Mucosa of stomach (tissue), 1 donor: Measurements from ENCODE around the gene FH.

ENCODE experiments used
- H3K27me3 ChIP-seq: one replicate; pipeline ENCODE4 v1.7.0; 2013; ENCODE audit warnings: mild to moderate bottlenecking, low read length; ENCODE audit not compliant: control insufficient read depth, insufficient read depth
- H3K36me3 ChIP-seq: one replicate; pipeline ENCODE4 v1.7.0; 2013; ENCODE audit warnings: low read length; ENCODE audit not compliant: control insufficient read depth, insufficient read depth
- H3K4me1 ChIP-seq: one replicate; pipeline ENCODE4 v1.7.0; 2013; ENCODE audit warnings: mild to moderate bottlenecking, low read length; ENCODE audit not compliant: control insufficient read depth, insufficient read depth
- H3K4me3 ChIP-seq: one replicate; pipeline ENCODE4 v1.7.0; 2013; ENCODE audit warnings: low read length
- H3K9ac ChIP-seq: one replicate; pipeline ENCODE4 v1.7.0; 2013; ENCODE audit warnings: mild to moderate bottlenecking, low read length, moderate library complexity
- H3K9me3 ChIP-seq: one replicate; pipeline ENCODE4 v1.7.0; 2013; ENCODE audit warnings: mild to moderate bottlenecking, low read length, moderate library complexity; ENCODE audit not compliant: control insufficient read depth
- donor health status: Pancreatic carcinoma.

The FH gene

GRCh38 chr1:241513378-241513777 is 6.2 kb downstream of the FH start:
- H3K9ac ChIP-seq = no peak overlapping the region
- no peaks in the 10 kb centered on the region for H3K36me3 ChIP-seq
- H3K27me3 ChIP-seq = no peaks in the 10 kb centered on the region
- H3K4me3 ChIP-seq = no peak overlapping the region
- no peaks in the 10 kb centered on the region for H3K9me3 ChIP-seq
- H3K4me1 ChIP-seq = peaks cover 4% of the 10 kb centered on the region

DNA sequence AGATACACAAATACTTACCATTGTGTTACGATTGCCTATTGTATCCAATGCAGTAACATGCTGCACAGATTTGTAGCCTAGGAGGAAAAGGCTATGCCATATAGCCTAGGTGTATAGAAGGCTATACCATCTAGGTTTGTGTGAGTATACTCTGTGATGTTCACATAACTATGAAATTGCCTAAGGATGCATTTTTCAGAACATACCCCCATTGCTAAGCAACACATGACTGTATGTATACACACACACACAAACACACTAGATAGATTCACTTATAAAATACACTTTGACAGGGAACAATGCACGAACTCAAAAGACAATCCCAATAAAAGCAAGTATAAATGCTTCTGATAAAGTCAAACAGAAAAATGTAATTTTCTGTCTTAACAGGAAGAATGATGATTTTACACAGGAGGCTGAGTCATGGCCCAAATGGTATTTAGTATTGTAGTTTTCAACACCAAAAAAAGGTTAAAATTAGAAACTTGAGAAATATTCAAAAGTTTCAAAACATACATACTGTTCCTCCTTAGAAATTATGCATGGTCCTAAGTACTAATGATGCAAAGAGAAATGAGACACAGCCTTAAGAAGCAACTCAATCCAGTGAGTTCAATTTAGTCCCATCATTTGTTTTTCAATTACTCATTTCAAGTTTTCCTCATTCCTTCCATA is 12.2 kb downstream of the FH start:
- H3K9ac ChIP-seq = no peak overlapping the region
- no peaks in the 10 kb centered on the region for H3K9me3 ChIP-seq
- no peaks in the 10 kb centered on the region for H3K27me3 ChIP-seq
- H3K4me1 ChIP-seq = no peaks in the 10 kb centered on the region
- H3K36me3 ChIP-seq = no peaks in the 10 kb centered on the region
- no peak overlapping the region for H3K4me3 ChIP-seq

- Histone ChIP-seq H3K9me3 (no peaks in the 10 kb centered on the region), H3K36me3 (no peaks in the 10 kb centered on the region), H3K4me3 (no peak overlapping the region), H3K9ac (no peak overlapping the region), H3K4me1 (no peaks in the 10 kb centered on the region), H3K27me3 (no peaks in the 10 kb centered on the region)
These were observed 16.1 kb downstream of the FH start for GRCh38 chr1:241503444-241503843.

DNA sequence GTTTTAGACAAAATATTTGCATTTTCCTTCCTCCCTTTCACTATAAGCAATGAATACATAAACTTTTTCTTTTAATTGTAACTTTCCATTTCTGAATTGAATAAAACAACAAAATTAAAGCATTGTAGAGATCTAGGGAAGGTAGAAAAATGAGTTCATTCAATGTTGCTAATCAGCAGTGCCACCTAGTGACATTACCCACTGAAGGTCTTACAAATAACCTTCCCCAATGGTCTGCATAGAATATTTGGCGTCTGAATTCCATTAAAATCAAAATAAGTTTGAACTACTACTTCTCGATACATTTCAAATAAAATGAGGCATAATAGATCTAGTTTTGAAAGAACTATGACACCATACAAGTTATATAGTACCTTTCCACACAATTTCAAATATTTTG is 19.6 kb downstream of the FH start:
- Histone ChIP-seq H3K4me3 (no peak overlapping the region), H3K27me3 (no peaks in the 10 kb centered on the region), H3K4me1 (no peaks in the 10 kb centered on the region), H3K9me3 (no peaks in the 10 kb centered on the region), H3K36me3 (no peaks in the 10 kb centered on the region), H3K9ac (no peak overlapping the region)

DNA sequence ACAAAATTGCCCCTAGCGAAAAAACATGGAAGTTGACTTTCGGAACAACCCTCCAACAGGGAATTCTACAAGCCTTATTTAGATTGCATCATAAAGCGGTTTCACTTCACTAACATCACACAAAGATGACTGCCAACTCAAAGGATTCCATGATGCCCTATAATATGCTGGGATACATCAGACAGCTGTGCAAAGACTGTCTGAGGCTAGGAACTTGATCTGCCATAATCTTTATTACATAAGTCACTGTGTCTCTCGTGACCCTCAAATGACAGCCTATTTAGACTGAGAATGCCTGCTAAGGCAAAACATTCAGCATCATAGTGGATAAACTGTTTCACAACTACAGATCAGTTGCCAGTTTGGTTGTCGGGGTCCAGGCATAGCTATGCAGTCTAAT is 23.8 kb downstream of the FH start:
- Histone ChIP-seq H3K9ac (no peak overlapping the region), H3K4me3 (no peak overlapping the region), H3K9me3 (no peaks in the 10 kb centered on the region), H3K27me3 (no peaks in the 10 kb centered on the region), H3K4me1 (no peaks in the 10 kb centered on the region), H3K36me3 (no peaks in the 10 kb centered on the region)

DNA sequence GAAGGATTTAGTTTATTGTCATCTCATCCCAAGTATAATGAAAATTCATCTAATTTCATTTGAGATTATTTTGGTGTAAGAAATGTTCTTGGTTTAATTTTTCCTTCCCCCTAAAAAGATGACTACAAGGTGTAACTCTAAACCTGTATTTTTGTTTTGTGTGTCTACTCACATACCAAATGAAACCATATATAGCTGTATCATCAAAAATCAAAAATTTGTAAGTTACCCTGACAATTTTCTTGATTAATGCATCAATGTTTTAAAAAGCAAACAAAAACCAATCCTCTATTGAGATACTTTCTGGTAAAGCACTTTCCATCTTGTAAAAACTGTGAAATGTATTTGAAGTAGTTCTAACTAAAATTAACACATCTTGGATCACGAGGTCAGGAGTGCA is 30.8 kb downstream of the FH start:
- H3K4me3 ChIP-seq = no peak overlapping the region
- no peaks in the 10 kb centered on the region for H3K9me3 ChIP-seq
- H3K9ac ChIP-seq = no peak overlapping the region
- no peaks in the 10 kb centered on the region for H3K4me1 ChIP-seq
- no peaks in the 10 kb centered on the region for H3K36me3 ChIP-seq
- H3K27me3 ChIP-seq = no peaks in the 10 kb centered on the region

- Histone ChIP-seq H3K27me3 (no peaks in the 10 kb centered on the region), H3K4me3 (no peak overlapping the region), H3K9ac (no peak overlapping the region), H3K4me1 (no peaks in the 10 kb centered on the region), H3K36me3 (no peaks in the 10 kb centered on the region), H3K9me3 (no peaks in the 10 kb centered on the region)
These were observed 34.0 kb downstream of the FH start for GRCh38 chr1:241485554-241485992.

DNA sequence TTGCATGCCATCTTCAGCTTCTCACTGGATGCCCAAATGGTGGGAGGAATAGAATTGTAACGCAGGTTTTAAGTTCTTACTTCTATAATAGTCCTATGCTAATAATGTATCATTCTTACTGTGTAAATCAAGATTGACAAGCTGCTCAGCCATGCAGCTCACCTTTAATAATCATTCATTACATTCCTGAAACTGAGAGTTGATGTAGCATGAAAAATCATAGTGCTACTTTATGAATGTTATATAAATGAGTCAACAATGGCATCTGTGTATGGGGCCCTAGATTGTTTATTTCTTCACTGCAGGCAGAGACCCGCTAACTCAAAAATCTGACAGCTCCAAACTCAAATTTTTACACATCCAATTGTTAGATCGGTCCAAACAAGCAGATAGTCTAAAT is 34.4 kb downstream of the FH start:
- Histone ChIP-seq H3K9ac (no peak overlapping the region), H3K4me3 (no peak overlapping the region), H3K4me1 (no peaks in the 10 kb centered on the region), H3K9me3 (no peaks in the 10 kb centered on the region), H3K27me3 (no peaks in the 10 kb centered on the region), H3K36me3 (no peaks in the 10 kb centered on the region)

DNA sequence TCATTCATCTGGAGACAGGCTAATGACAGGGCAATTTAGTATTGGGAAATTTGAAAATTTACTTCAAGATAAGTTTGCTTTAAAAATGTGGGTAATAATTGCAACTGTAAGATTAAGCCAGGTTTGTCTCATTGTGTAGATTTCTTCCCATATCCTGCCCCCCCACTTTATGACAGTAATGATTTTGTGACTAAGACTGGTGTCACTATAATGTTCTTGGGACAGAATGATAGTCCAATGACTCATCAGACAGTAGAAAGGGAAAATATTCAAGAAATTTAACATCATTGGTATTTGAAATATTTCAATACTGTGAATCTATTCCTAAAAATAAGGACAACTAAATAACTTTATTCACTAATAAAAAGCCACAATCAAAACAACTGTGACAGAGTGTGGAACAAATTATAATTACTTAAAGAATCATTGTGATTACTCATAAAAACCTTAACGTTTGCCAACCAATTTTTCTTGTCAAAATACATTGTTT is 36.7 kb downstream of the FH start:
- H3K4me3 ChIP-seq = no peak overlapping the region
- no peaks in the 10 kb centered on the region for H3K9me3 ChIP-seq
- no peaks in the 10 kb centered on the region for H3K27me3 ChIP-seq
- no peak overlapping the region for H3K9ac ChIP-seq
- no peaks in the 10 kb centered on the region for H3K4me1 ChIP-seq
- no peaks in the 10 kb centered on the region for H3K36me3 ChIP-seq

- no peaks in the 10 kb centered on the region for H3K9me3 ChIP-seq
- H3K4me3 ChIP-seq = no peak overlapping the region
- no peak overlapping the region for H3K9ac ChIP-seq
- H3K36me3 ChIP-seq = no peaks in the 10 kb centered on the region
- H3K4me1 ChIP-seq = no peaks in the 10 kb centered on the region
- H3K27me3 ChIP-seq = no peaks in the 10 kb centered on the region
These were observed 40.3 kb downstream of the FH start for GRCh38 chr1:241479294-241479693.

GRCh38 chr1:241475671-241476070 is 43.9 kb downstream of the FH start:
- Histone ChIP-seq H3K9me3 (no peaks in the 10 kb centered on the region), H3K4me3 (no peak overlapping the region), H3K36me3 (no peaks in the 10 kb centered on the region), H3K9ac (no peak overlapping the region), H3K27me3 (no peaks in the 10 kb centered on the region), H3K4me1 (no peaks in the 10 kb centered on the region)

GRCh38 chr1:241473026-241473425 is 46.5 kb downstream of the FH start:
- Histone ChIP-seq H3K9ac (no peak overlapping the region), H3K27me3 (no peaks in the 10 kb centered on the region), H3K36me3 (no peaks in the 10 kb centered on the region), H3K9me3 (no peaks in the 10 kb centered on the region), H3K4me1 (no peaks in the 10 kb centered on the region), H3K4me3 (no peak overlapping the region)
